ENCODE results near the gene PDE3A.

PDE3A gene

DNA sequence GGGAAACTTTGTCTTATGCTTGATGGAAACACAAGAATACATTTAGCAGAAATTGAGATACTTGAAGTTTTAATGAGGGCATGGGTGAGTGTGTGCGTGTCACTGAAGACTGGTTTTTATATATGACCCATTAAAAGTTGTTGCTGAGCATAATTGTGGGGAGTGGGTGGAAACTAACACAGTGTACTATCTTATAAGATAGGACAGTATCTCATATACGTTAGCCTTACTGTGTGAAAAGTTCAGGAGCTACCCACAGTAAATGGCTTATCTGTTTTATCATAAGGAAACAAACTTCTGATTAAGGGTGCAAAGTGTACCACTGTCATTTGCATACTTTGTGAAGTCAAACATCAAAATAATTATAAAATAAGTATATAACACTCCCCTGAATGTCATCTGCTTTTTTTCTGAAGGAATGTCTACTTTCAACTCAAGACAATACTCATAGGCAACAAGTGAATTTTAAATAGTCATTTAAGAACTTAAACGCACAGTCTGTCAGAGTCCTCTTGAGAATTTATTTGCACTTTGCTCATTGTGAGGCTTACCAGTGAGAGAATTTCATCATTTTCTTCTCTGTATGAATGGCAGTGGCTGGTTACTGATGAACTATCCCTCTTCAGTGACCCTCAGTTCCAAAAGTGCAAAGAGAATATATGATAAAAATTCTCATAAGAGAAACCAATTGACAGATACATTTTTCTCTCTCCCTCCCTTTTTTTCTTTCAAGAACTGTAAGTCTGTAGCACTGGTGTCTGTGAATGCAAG lies 4.2 kb downstream of the PDE3A start:
- Histone ChIP-seq H3K9me3 (ENCODE audit: control insufficient read depth, low read length) (no peaks in the 10 kb centered on the region), H3K27me3 (ENCODE audit: control insufficient read depth in 1 of 2, insufficient read depth in 1 of 2, low read length in 2 of 2) (no peaks in the 10 kb centered on the region), H3K14ac (ENCODE audit: low read length in 2 of 2) (no peak overlapping the region), H3K27ac (ENCODE audit: low read length, poor library complexity, severe bottlenecking) (no peak overlapping the region), H3K79me1 (replicated peaks; ENCODE audit: low read length, poor library complexity, severe bottlenecking) (peaks cover 3% of the 10 kb centered on the region), H3K9ac (ENCODE audit: low read length) (no peak overlapping the region), H2BK120ac (ENCODE audit: low read depth, low read length) (no peak overlapping the region), H2BK12ac (ENCODE audit: low read length in 2 of 2) (no peak overlapping the region), H3K23ac (ENCODE audit: low read length in 2 of 2) (no peak overlapping the region), H2BK5ac (ENCODE audit: low read depth, low read length, poor library complexity, severe bottlenecking) (no peak overlapping the region), H3K4ac (ENCODE audit: low read depth in 1 of 2, low read length in 2 of 2) (no peak overlapping the region), H2AK5ac (ENCODE audit: low read length, severe bottlenecking) (no peak overlapping the region), H2AFZ (ENCODE audit: low read depth, low read length) (no peak overlapping the region), H3K36me3 (ENCODE audit: control insufficient read depth in 1 of 2, insufficient read depth in 2 of 2, low read depth in 1 of 2, low read length in 2 of 2) (no peaks in the 10 kb centered on the region), H3K4me3 (ENCODE audit: insufficient read depth in 1 of 2, low read depth in 1 of 2, low read length in 2 of 2) (no peak overlapping the region), H4K8ac (ENCODE audit: low read length) (no peak overlapping the region), H3K18ac (ENCODE audit: low read depth in 1 of 2, low read length in 2 of 2) (no peak overlapping the region), H3K4me1 (ENCODE audit: control insufficient read depth, insufficient read depth, low read depth, low read length) (peaks cover 5% of the 10 kb centered on the region), H3K4me2 (ENCODE audit: low read length, poor library complexity, severe bottlenecking) (no peak overlapping the region), H2BK15ac (ENCODE audit: low read depth, poor library complexity, severe bottlenecking) (no peak overlapping the region), H4K91ac (ENCODE audit: low read length) (no peak overlapping the region)
- 81% methylated on average over 3 of the region's 3 CpGs for WGBS
- DNase-seq = no peak

DNA sequence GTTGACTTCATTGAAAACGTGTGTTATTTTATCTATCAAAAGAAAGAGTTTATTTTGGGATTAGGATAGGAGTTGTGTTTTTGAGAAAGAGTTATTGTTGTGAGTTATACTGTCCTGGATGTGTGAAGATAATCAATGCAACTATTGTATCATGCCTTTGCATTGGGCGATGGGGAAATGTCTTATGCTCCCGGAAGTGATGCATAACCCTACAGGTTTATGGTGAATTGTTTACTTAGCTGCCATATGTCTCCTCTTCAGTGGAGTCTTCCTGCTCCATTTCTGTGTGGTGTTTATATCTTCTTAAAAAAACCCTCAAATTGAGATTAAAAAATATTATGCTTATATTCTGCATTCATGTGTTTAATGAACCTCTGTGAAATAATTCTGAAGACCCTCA lies 6.5 kb downstream of the PDE3A start:
- H3K27me3 ChIP-seq (ENCODE audit: control insufficient read depth in 1 of 2, insufficient read depth in 1 of 2, low read length in 2 of 2) = no peaks in the 10 kb centered on the region
- H2BK5ac ChIP-seq (ENCODE audit: low read depth, low read length, poor library complexity, severe bottlenecking) = no peak overlapping the region
- no peak overlapping the region for H2BK12ac ChIP-seq (ENCODE audit: low read length in 2 of 2)
- H3K4me2 ChIP-seq (ENCODE audit: low read length, poor library complexity, severe bottlenecking) = no peak overlapping the region
- H3K9ac ChIP-seq (ENCODE audit: low read length) = no peak overlapping the region
- H4K91ac ChIP-seq (ENCODE audit: low read length) = no peak overlapping the region
- no peak overlapping the region for H4K8ac ChIP-seq (ENCODE audit: low read length)
- WGBS = 38% methylated on average over 3 of the region's 3 CpGs
- H3K4me3 ChIP-seq (ENCODE audit: insufficient read depth in 1 of 2, low read depth in 1 of 2, low read length in 2 of 2) = no peak overlapping the region
- no peak overlapping the region for H2AFZ ChIP-seq (ENCODE audit: low read depth, low read length)
- H3K9me3 ChIP-seq (ENCODE audit: control insufficient read depth, low read length) = no peaks in the 10 kb centered on the region
- no peak overlapping the region for H2BK15ac ChIP-seq (ENCODE audit: low read depth, poor library complexity, severe bottlenecking)
- no peak for DNase-seq
- no peak overlapping the region for H2AK5ac ChIP-seq (ENCODE audit: low read length, severe bottlenecking)
- H3K14ac ChIP-seq (ENCODE audit: low read length in 2 of 2) = no peak overlapping the region
- H2BK120ac ChIP-seq (ENCODE audit: low read depth, low read length) = no peak overlapping the region
- peaks cover 3% of the 10 kb centered on the region for H3K4me1 ChIP-seq (ENCODE audit: control insufficient read depth, insufficient read depth, low read depth, low read length)
- peaks cover 3% of the 10 kb centered on the region for H3K79me1 ChIP-seq (replicated peaks; ENCODE audit: low read length, poor library complexity, severe bottlenecking)
- H3K4ac ChIP-seq (ENCODE audit: low read depth in 1 of 2, low read length in 2 of 2) = no peak overlapping the region
- H3K27ac ChIP-seq (ENCODE audit: low read length, poor library complexity, severe bottlenecking) = no peak overlapping the region
- H3K18ac ChIP-seq (ENCODE audit: low read depth in 1 of 2, low read length in 2 of 2) = no peak overlapping the region
- no peaks in the 10 kb centered on the region for H3K36me3 ChIP-seq (ENCODE audit: control insufficient read depth in 1 of 2, insufficient read depth in 2 of 2, low read depth in 1 of 2, low read length in 2 of 2)
- H3K23ac ChIP-seq (ENCODE audit: low read length in 2 of 2) = no peak overlapping the region

DNA sequence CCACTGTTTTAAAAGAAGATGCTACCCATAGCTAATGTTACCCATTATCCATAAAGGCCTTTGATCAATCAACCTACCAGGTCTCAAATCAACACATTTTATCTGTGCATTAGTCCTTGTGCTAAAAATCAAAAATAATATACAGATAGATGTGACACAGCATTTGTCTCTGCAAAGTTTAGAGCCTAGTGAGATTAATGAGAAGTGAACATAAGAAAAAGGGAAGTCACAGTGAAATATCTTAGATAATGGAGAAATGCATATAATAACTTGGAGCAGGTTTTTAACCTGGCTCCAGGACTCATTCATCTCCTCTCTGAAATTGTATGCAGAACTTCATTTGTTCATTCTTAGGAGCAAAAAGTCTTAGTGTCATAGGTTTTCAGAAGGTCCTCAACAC lies 7.2 kb downstream of the PDE3A start:
- Histone ChIP-seq H3K4ac (ENCODE audit: low read depth in 1 of 2, low read length in 2 of 2) (no peak overlapping the region), H3K14ac (ENCODE audit: low read length in 2 of 2) (no peak overlapping the region), H3K9ac (ENCODE audit: low read length) (no peak overlapping the region), H3K9me3 (ENCODE audit: control insufficient read depth, low read length) (no peaks in the 10 kb centered on the region), H2BK15ac (ENCODE audit: low read depth, poor library complexity, severe bottlenecking) (no peak overlapping the region), H2BK12ac (ENCODE audit: low read length in 2 of 2) (no peak overlapping the region), H3K4me1 (ENCODE audit: control insufficient read depth, insufficient read depth, low read depth, low read length) (no peaks in the 10 kb centered on the region), H3K23ac (ENCODE audit: low read length in 2 of 2) (no peak overlapping the region), H4K91ac (ENCODE audit: low read length) (no peak overlapping the region), H3K18ac (ENCODE audit: low read depth in 1 of 2, low read length in 2 of 2) (no peak overlapping the region), H3K27me3 (ENCODE audit: control insufficient read depth in 1 of 2, insufficient read depth in 1 of 2, low read length in 2 of 2) (no peaks in the 10 kb centered on the region), H2BK5ac (ENCODE audit: low read depth, low read length, poor library complexity, severe bottlenecking) (no peak overlapping the region), H2AFZ (ENCODE audit: low read depth, low read length) (no peak overlapping the region), H3K27ac (ENCODE audit: low read length, poor library complexity, severe bottlenecking) (no peak overlapping the region), H3K4me2 (ENCODE audit: low read length, poor library complexity, severe bottlenecking) (no peak overlapping the region), H3K36me3 (ENCODE audit: control insufficient read depth in 1 of 2, insufficient read depth in 2 of 2, low read depth in 1 of 2, low read length in 2 of 2) (no peaks in the 10 kb centered on the region), H2AK5ac (ENCODE audit: low read length, severe bottlenecking) (no peak overlapping the region), H3K79me1 (replicated peaks; ENCODE audit: low read length, poor library complexity, severe bottlenecking) (no peaks in the 10 kb centered on the region), H2BK120ac (ENCODE audit: low read depth, low read length) (no peak overlapping the region), H3K4me3 (ENCODE audit: insufficient read depth in 1 of 2, low read depth in 1 of 2, low read length in 2 of 2) (no peak overlapping the region), H4K8ac (ENCODE audit: low read length) (no peak overlapping the region)
- no peak for DNase-seq

DNA sequence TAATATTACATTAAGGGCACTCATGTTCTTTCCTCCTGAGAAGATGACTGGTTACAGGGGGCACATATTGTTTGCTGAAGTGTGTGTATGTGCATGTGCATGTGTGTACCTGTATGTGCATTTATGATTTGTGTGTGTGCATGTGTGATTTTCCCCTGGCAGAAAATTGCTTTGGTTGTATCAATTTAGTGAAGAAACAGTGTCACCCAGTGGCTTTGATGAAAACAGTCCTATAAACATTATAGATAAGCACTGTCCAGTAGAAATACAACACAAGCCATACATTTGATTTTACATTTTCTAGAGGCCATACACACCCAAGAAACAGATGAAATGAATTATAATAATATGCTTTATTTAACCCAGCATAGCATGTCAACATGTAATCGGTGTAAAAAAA lies 8.6 kb downstream of the PDE3A start:
- Histone ChIP-seq H3K9me3 (ENCODE audit: control insufficient read depth, low read length) (no peaks in the 10 kb centered on the region), H4K91ac (ENCODE audit: low read length) (no peak overlapping the region), H3K27me3 (ENCODE audit: control insufficient read depth in 1 of 2, insufficient read depth in 1 of 2, low read length in 2 of 2) (no peaks in the 10 kb centered on the region), H3K4me1 (ENCODE audit: control insufficient read depth, insufficient read depth, low read depth, low read length) (no peaks in the 10 kb centered on the region), H3K27ac (ENCODE audit: low read length, poor library complexity, severe bottlenecking) (no peak overlapping the region), H3K9ac (ENCODE audit: low read length) (no peak overlapping the region), H3K36me3 (ENCODE audit: control insufficient read depth in 1 of 2, insufficient read depth in 2 of 2, low read depth in 1 of 2, low read length in 2 of 2) (no peaks in the 10 kb centered on the region), H3K18ac (ENCODE audit: low read depth in 1 of 2, low read length in 2 of 2) (no peak overlapping the region), H2BK12ac (ENCODE audit: low read length in 2 of 2) (no peak overlapping the region), H4K8ac (ENCODE audit: low read length) (no peak overlapping the region), H3K4me3 (ENCODE audit: insufficient read depth in 1 of 2, low read depth in 1 of 2, low read length in 2 of 2) (no peak overlapping the region), H3K23ac (ENCODE audit: low read length in 2 of 2) (no peak overlapping the region), H2AFZ (ENCODE audit: low read depth, low read length) (no peak overlapping the region), H3K79me1 (replicated peaks; ENCODE audit: low read length, poor library complexity, severe bottlenecking) (no peaks in the 10 kb centered on the region), H2BK120ac (ENCODE audit: low read depth, low read length) (no peak overlapping the region), H2BK5ac (ENCODE audit: low read depth, low read length, poor library complexity, severe bottlenecking) (no peak overlapping the region), H2AK5ac (ENCODE audit: low read length, severe bottlenecking) (no peak overlapping the region), H2BK15ac (ENCODE audit: low read depth, poor library complexity, severe bottlenecking) (no peak overlapping the region), H3K4ac (ENCODE audit: low read depth in 1 of 2, low read length in 2 of 2) (no peak overlapping the region), H3K4me2 (ENCODE audit: low read length, poor library complexity, severe bottlenecking) (no peak overlapping the region), H3K14ac (ENCODE audit: low read length in 2 of 2) (no peak overlapping the region)
- DNase-seq = peak; percentile 40
- WGBS = 100% methylated on average over 1 of the region's 1 CpG
